H1 (cell line): ENCODE data around the gene HNRNPH3. TPM values are rescaled to one million over a fixed set of nuclear protein-coding genes. Genes with fewer than 3 reads are reported as not detected.

Experiments used
- CTCF ChIA-PET: fragments of 300-600 bp; sonication (Branson Sonifier 250); formaldehyde crosslinking; loops from one replicate; lab custom pipeline; 2021; ENCODE audit not compliant: partially characterized antibody; lab: Charles Lee
- POLR2A ChIA-PET: fragments of 300-600 bp; sonication (Branson Sonifier 250); formaldehyde crosslinking; loops from one replicate; lab custom pipeline; 2021; ENCODE audit warnings: inconsistent platforms; ENCODE audit not compliant: partially characterized antibody; lab: Charles Lee
- DNase-seq, 2 experiments: peaks; one replicate each; pipeline versions ENCODE4 v3.0.0 to v3.0.0-alpha.2; 2010 to 2022; ENCODE audit warnings: low spot score in 2 of 2, low read depth in 1 of 2, mixed read lengths in 1 of 2
- FAIRE-seq: peaks from 2 replicates; lab custom pipeline; 2011; peaks lifted over from hg19 to GRCh38; lab: Jason Lieb, UNC
- H2AFZ ChIP-seq: 2 replicates; pipeline ENCODE4 v1.8.1; 2012; ENCODE audit warnings: low read length, inconsistent platforms
- H2AK5ac ChIP-seq: 2 replicates; pipeline ENCODE4 v1.6.1; 2013; ENCODE audit warnings: low read depth, low read length
- H2BK120ac ChIP-seq: replicated peaks from 2 replicates; pipeline ENCODE3; 2013; ENCODE audit warnings: low read depth, low read length, inconsistent platforms
- H2BK12ac ChIP-seq: 2 replicates; pipeline ENCODE4 v1.6.1; 2013; ENCODE audit warnings: low read depth, low read length
- H2BK15ac ChIP-seq: 2 replicates; pipeline ENCODE4 v1.6.1; 2013; ENCODE audit warnings: low read length
- H2BK20ac ChIP-seq: 2 replicates; pipeline ENCODE4 v1.6.1; 2013; ENCODE audit warnings: low read length
- H2BK5ac ChIP-seq: 2 replicates; pipeline ENCODE4 v1.6.1; 2013; ENCODE audit warnings: low read depth, low read length
- H3K14ac ChIP-seq: 2 replicates; pipeline ENCODE4 v1.6.1; 2013; ENCODE audit warnings: inconsistent platforms; ENCODE audit not compliant: insufficient read length
- H3K18ac ChIP-seq: 2 replicates; pipeline ENCODE4 v1.6.1; 2013; ENCODE audit warnings: low read length; ENCODE audit errors: extremely low read depth
- H3K23ac ChIP-seq: 2 replicates; pipeline ENCODE4 v1.6.1; 2013; ENCODE audit warnings: inconsistent platforms; ENCODE audit not compliant: insufficient read length
- H3K23me2 ChIP-seq: 2 replicates; pipeline ENCODE4 v1.6.1; 2013; ENCODE audit warnings: low read depth, low read length
- H3K27ac ChIP-seq: 2 replicates; pipeline ENCODE4 v1.6.1; 2011; ENCODE audit warnings: low read depth, low read length, inconsistent platforms
- H3K27me3 ChIP-seq, 4 experiments: replicated peaks in 1 of 4; 1 replicate in 1 of 4; 2 replicates in 3 of 4; pipeline versions ENCODE4 v1.6.1 to v1.8.1; 2011 to 2013; ENCODE audit warnings: low read length in 3 of 4, mild to moderate bottlenecking in 3 of 4, inconsistent platforms in 2 of 4, mixed read lengths in 2 of 4, moderate library complexity in 1 of 4; ENCODE audit not compliant: control insufficient read depth in 3 of 4, insufficient read depth in 3 of 4; ENCODE audit errors: extremely low read depth in 1 of 4
- H3K36me3 ChIP-seq, 4 experiments: 2 replicates each; pipeline versions ENCODE4 v1.6.1 to v1.8.1; 2011 to 2013; ENCODE audit warnings: mild to moderate bottlenecking in 4 of 4, low read length in 3 of 4, moderate library complexity in 2 of 4, control low read depth in 1 of 4, inconsistent platforms in 1 of 4; ENCODE audit not compliant: insufficient read depth in 4 of 4, control insufficient read depth in 2 of 4
- H3K4ac ChIP-seq: replicated peaks from 2 replicates; pipeline ENCODE3; 2013; ENCODE audit warnings: low read length, low read depth, mixed read lengths, inconsistent platforms; ENCODE audit not compliant: insufficient read length
- H3K4me1 ChIP-seq, 4 experiments: replicated peaks in 1 of 4; 1 replicate in 1 of 4; 2 replicates in 3 of 4; pipeline versions ENCODE4 v1.6.1 to v1.8.1; 2011 to 2013; ENCODE audit warnings: low read length in 3 of 4, inconsistent platforms in 2 of 4, mixed read lengths in 1 of 4; ENCODE audit not compliant: insufficient read depth in 4 of 4, control insufficient read depth in 3 of 4
- H3K4me2 ChIP-seq, 2 experiments: 2 replicates each; pipeline versions ENCODE4 v1.6.1 to v1.8.1; 2011 to 2013; ENCODE audit warnings: low read depth in 2 of 2, low read length in 2 of 2, control low read depth in 1 of 2, inconsistent platforms in 1 of 2, mild to moderate bottlenecking in 1 of 2; ENCODE audit not compliant: insufficient read depth in 1 of 2
- H3K4me3 ChIP-seq, 4 experiments: fragments of 200-600, 300-600 bp in 1 of 4; sonication (generic), shearing (Covaris generic), sonication (Bioruptor Twin) in 1 of 4; 2 replicates each; pipeline versions ENCODE4 v1.5.1 to v1.8.1; 2011 to 2016; ENCODE audit warnings: low read length in 4 of 4, low read depth in 3 of 4, control low read depth in 2 of 4, inconsistent platforms in 2 of 4, mild to moderate bottlenecking in 2 of 4, mixed read lengths in 1 of 4, moderate library complexity in 1 of 4; ENCODE audit not compliant: insufficient read depth in 2 of 4; ENCODE audit errors: extremely low read depth in 1 of 4
- H3K56ac ChIP-seq: replicated peaks from 2 replicates; pipeline ENCODE3; 2013; ENCODE audit warnings: low read depth, mild to moderate bottlenecking, mixed read lengths, low read length, inconsistent platforms; ENCODE audit not compliant: insufficient read length
- H3K79me1 ChIP-seq: 2 replicates; pipeline ENCODE4 v1.6.1; 2013; ENCODE audit warnings: low read depth, low read length, control low read depth
- H3K79me2 ChIP-seq, 2 experiments: 2 replicates each; pipeline versions ENCODE4 v1.6.1 to v1.8.1; 2012 to 2013; ENCODE audit warnings: low read length in 2 of 2, mild to moderate bottlenecking in 2 of 2, inconsistent platforms in 1 of 2; ENCODE audit not compliant: insufficient read depth in 2 of 2, control insufficient read depth in 1 of 2
- H3K9ac ChIP-seq, 4 experiments: replicated peaks in 1 of 4; 1 replicate in 1 of 4; 2 replicates in 3 of 4; pipeline versions ENCODE4 v1.6.1 to v1.8.1; 2011 to 2013; ENCODE audit warnings: low read depth in 3 of 4, low read length in 3 of 4, control low read depth in 2 of 4, mild to moderate bottlenecking in 2 of 4, moderate library complexity in 2 of 4, inconsistent platforms in 1 of 4; ENCODE audit errors: extremely low read depth in 1 of 4
- H3K9me3 ChIP-seq, 2 experiments: 2 replicates each; pipeline versions ENCODE4 v1.6.1 to v1.8.1; 2012 to 2013; ENCODE audit warnings: mild to moderate bottlenecking in 2 of 2, moderate library complexity in 2 of 2, control low read depth in 1 of 2, inconsistent platforms in 1 of 2, low read depth in 1 of 2, low read length in 1 of 2, mixed read lengths in 1 of 2; ENCODE audit not compliant: insufficient read depth in 2 of 2
- H4K20me1 ChIP-seq, 2 experiments: replicated peaks in 1 of 2; 2 replicates each; pipeline versions ENCODE3 to v1.8.1; 2011 to 2013; ENCODE audit warnings: inconsistent platforms in 2 of 2, low read length in 2 of 2, mild to moderate bottlenecking in 1 of 2; ENCODE audit not compliant: insufficient read depth in 2 of 2, control insufficient read depth in 1 of 2
- H4K5ac ChIP-seq: 2 replicates; pipeline ENCODE4 v1.6.1; 2013; ENCODE audit warnings: low read length, low read depth, mixed read lengths, inconsistent platforms; ENCODE audit not compliant: insufficient read length
- H4K8ac ChIP-seq: 2 replicates; pipeline ENCODE4 v1.8.0; 2013; ENCODE audit warnings: mild to moderate bottlenecking, moderate library complexity, low read length, inconsistent platforms; ENCODE audit not compliant: insufficient read depth; ENCODE audit errors: extremely low read depth
- H4K91ac ChIP-seq: replicated peaks from 2 replicates; pipeline ENCODE3; 2013; ENCODE audit warnings: low read length, mixed read lengths, inconsistent platforms; ENCODE audit not compliant: insufficient read length
- ATF3 ChIP-seq: IDR thresholded peaks from 2 replicates; pipeline ENCODE4 v1.6.1; 2011; ENCODE audit warnings: low read depth, mild to moderate bottlenecking, low read length; ENCODE audit not compliant: insufficient read depth
- EGR1 ChIP-seq: IDR thresholded peaks from 2 replicates; pipeline ENCODE4 v1.6.1; 2011; ENCODE audit warnings: low read depth, low read length, borderline replicate concordance
- EZH2 ChIP-seq: fragments of 200-600 bp; sonication (generic); IDR thresholded peaks from 2 replicates; pipeline ENCODE4 v1.7.1; 2012; ENCODE audit warnings: low read depth, mild to moderate bottlenecking, moderate library complexity, low read length, inconsistent platforms; ENCODE audit not compliant: severe bottlenecking
- GTF2F1 ChIP-seq: IDR thresholded peaks from 2 replicates; pipeline ENCODE4 v1.6.1; 2012; ENCODE audit warnings: low read depth, low read length, improper control_type of control experiment, borderline replicate concordance
- HDAC6 ChIP-seq: IDR thresholded peaks from one replicate; pipeline ENCODE4 v1.7.1; 2012; ENCODE audit warnings: low read depth, mild to moderate bottlenecking, inconsistent platforms, low read length, moderate library complexity
- SAP30 ChIP-seq: fragments of 300-600 bp; sonication (generic); IDR thresholded peaks from 2 replicates; pipeline ENCODE4 v1.7.1; 2012; ENCODE audit warnings: low read length, moderate library complexity, mild to moderate bottlenecking, inconsistent platforms; ENCODE audit not compliant: insufficient read depth, insufficient replicate concordance
- SP4 ChIP-seq: IDR thresholded peaks from 2 replicates; pipeline ENCODE4 v1.6.1; 2012; ENCODE audit warnings: low read length, inconsistent platforms
- SUZ12 ChIP-seq: fragments of 200-600 bp; sonication (generic); IDR thresholded peaks from 2 replicates; pipeline ENCODE4 v1.6.1; 2012; ENCODE audit warnings: mild to moderate bottlenecking, inconsistent platforms, low read length, moderate library complexity, mixed read lengths
- TEAD4 ChIP-seq: IDR thresholded peaks from 2 replicates; pipeline ENCODE4 v1.6.1; 2012; ENCODE audit warnings: low read depth, low read length, inconsistent platforms, mixed read lengths
- WGBS, 2 experiments: shearing (Covaris generic) in 1 of 2; methylation state at CpG; one replicate each; pipeline versions ENCODE4 v1.1.6 to v1.1.7; 2013 to 2015; ENCODE audit warnings: low lambda C conversion rate in 2 of 2, mixed read lengths in 2 of 2, inconsistent platforms in 1 of 2, low coverage in 1 of 2, missing lambda C conversion rate in 1 of 2; ENCODE audit not compliant: insufficient replicate concordance in 2 of 2, insufficient coverage in 1 of 2, insufficient read length in 1 of 2; ENCODE audit errors: extremely low coverage in 1 of 2, missing lambda C conversion rate in 1 of 2; 5-methylcytosine and 5-hydroxymethylcytosine counted together
- polyA plus RNA-seq, 7 experiments: library from polyadenylated mRNA; depleted of rRNA in 3 of 7; stranded (reverse) in 5 of 7; unstranded in 2 of 7; fragments of >200 nt in 5 of 7; fragments of 200-250 nt in 2 of 7; gene quantifications; 1 replicate in 5 of 7; 2 replicates in 1 of 7; 4 replicates in 1 of 7; pipeline versions ENCODE4 v1.2.1 to v1.2.3, GENCODE V29; 2011 to 2013; ENCODE audit warnings: missing spikeins in 2 of 7, mixed read lengths in 2 of 7
- total RNA-seq: library from RNA; stranded (reverse); fragmentation: NEBNext Ultra II Directional; extraction: Animal tissue kit (Norgen Biotek cat#: 25700); gene quantifications from 2 replicates; pipeline ENCODE4 v1.2.1, GENCODE V29; 2021

HNRNPH3 gene
- total and polyA plus RNA-seq, 2 of the 8 experiments (the other 6 are each of a cell fraction or from before 2014, with no cell fraction given): 63.2 to 230 TPM

- H3K18ac ChIP-seq: no peak overlapping the region
- H3K4ac ChIP-seq: no peak overlapping the region
- DNase-seq: no peak
- no peak overlapping the region for H2AFZ ChIP-seq
- no peak overlapping the region for H2AK5ac ChIP-seq
- H2BK12ac ChIP-seq: no peak overlapping the region
- ChIA-PET POLR2A (interaction anchor here (1.3 to 4.5 kb wide), 2 partner anchors 11 to 31 kb away, joined by 3 to 17 read pairs; partner anchors contain the start of genes HNRNPH3 and PBLD), CTCF (interaction anchor here (1.9 to 3.5 kb wide), 2 partner anchors 10 to 15 kb away, joined by 7 to 21 read pairs; no protein-coding TSS in a partner anchor)
- H4K20me1 ChIP-seq: no peaks in the 10 kb centered on the region
- no peak overlapping the region for H4K91ac ChIP-seq
- H3K4me3 ChIP-seq: no peak overlapping the region
- H3K79me1 ChIP-seq: no peaks in the 10 kb centered on the region
- no peak overlapping the region for H2BK5ac ChIP-seq
- H4K5ac ChIP-seq: no peak overlapping the region
- no peak overlapping the region for H2BK120ac ChIP-seq
- 98% methylated on average over 3 of the region's 3 CpGs; no CpG with 5 or more reads in 1 of the 2 experiments for WGBS, 2 experiments
- H2BK20ac ChIP-seq: no peak overlapping the region
- H3K4me2 ChIP-seq: no peak overlapping the region
- no peaks in the 10 kb centered on the region for H3K23me2 ChIP-seq
- H3K27me3 ChIP-seq: no peaks in the 10 kb centered on the region
- no peak overlapping the region for H3K27ac ChIP-seq
- H3K56ac ChIP-seq: no peak overlapping the region
- no peak overlapping the region for H4K8ac ChIP-seq
- H3K79me2 ChIP-seq: no peaks in the 10 kb centered on the region
- no peaks in the 10 kb centered on the region for H3K4me1 ChIP-seq
- no peak overlapping the region for H3K9ac ChIP-seq
- no peak overlapping the region for H2BK15ac ChIP-seq
- H3K9me3 ChIP-seq: no peaks in the 10 kb centered on the region
- H3K36me3 ChIP-seq: peaks cover 0 to 9% (median 2%) of the 10 kb centered on the region in 4 experiments; a peak in 2 of 8 replicates
- H3K14ac ChIP-seq: no peak overlapping the region
- no peak overlapping the region for H3K23ac ChIP-seq
- FAIRE-seq: no peak
- no peak for TF ChIP-seq TEAD4
- TF ChIP-seq HDAC6: no peak
- no peak for TF ChIP-seq GTF2F1
- no peak for TF ChIP-seq EZH2
- no peak for TF ChIP-seq EGR1
- TF ChIP-seq SAP30: no peak
- TF ChIP-seq ATF3: no peak
- TF ChIP-seq SP4: no peak
- TF ChIP-seq SUZ12: no peak
Measured at GRCh38 chr10:68362590-68362989, 30.7 kb downstream of the HNRNPH3 start.
